Endothelial cell (in vitro differentiated cells): ENCODE results near the gene CIBAR2. TPM values are rescaled to one million over a fixed set of nuclear protein-coding genes. Genes with fewer than 3 reads are reported as not detected.
A peak's percentile ranks its signal among the peaks of the same experiment; 100 is the strongest.

Experiments
- DNase-seq: peaks from one replicate; pipeline ENCODE4 v3.0.0; 2021; ENCODE audit warnings: low spot score
- H3K27ac Mint-ChIP-seq: one replicate; pipeline ENCODE4 v1.8.0; 2021; ENCODE audit warnings: mixed read lengths, inconsistent platforms; ENCODE audit not compliant: unreplicated experiment
- H3K27me3 Mint-ChIP-seq: one replicate; pipeline ENCODE4 v1.8.0; 2021; ENCODE audit warnings: mild to moderate bottlenecking, moderate library complexity, mixed read lengths, inconsistent platforms; ENCODE audit not compliant: unreplicated experiment
- H3K36me3 Mint-ChIP-seq: one replicate; pipeline ENCODE4 v1.8.0; 2021; ENCODE audit warnings: mild to moderate bottlenecking, low read depth, mixed read lengths, inconsistent platforms; ENCODE audit not compliant: unreplicated experiment
- H3K4me1 Mint-ChIP-seq: one replicate; pipeline ENCODE4 v1.8.0; 2021; ENCODE audit warnings: mild to moderate bottlenecking, mixed read lengths, inconsistent platforms; ENCODE audit not compliant: unreplicated experiment
- H3K4me3 Mint-ChIP-seq: one replicate; pipeline ENCODE4 v1.8.0; 2021; ENCODE audit warnings: mild to moderate bottlenecking, mixed read lengths, inconsistent platforms; ENCODE audit not compliant: unreplicated experiment
- H3K9me3 Mint-ChIP-seq: one replicate; pipeline ENCODE4 v1.8.0; 2021; ENCODE audit warnings: mixed read lengths, inconsistent platforms; ENCODE audit not compliant: unreplicated experiment
- CTCF ChIP-seq: fragments of 200-600 bp; sonication (generic); IDR thresholded peaks from one replicate; pipeline ENCODE4 v1.5.0; 2021; ENCODE audit warnings: antibody characterized with exemption; ENCODE audit not compliant: unreplicated experiment
- total RNA-seq: library from RNA; stranded (reverse); fragmentation: NEBNext Ultra II Directional; extraction: Animal tissue kit (Norgen Biotek cat#: 25700); gene quantifications from one replicate; pipeline ENCODE4 v1.2.1, GENCODE V29; 2021; ENCODE audit not compliant: unreplicated experiment

Gene CIBAR2
- total RNA-seq, 1 donor from 2014 or later, result not detected

GRCh38 chr16:85157372-85157771, 45.1 kb upstream of the CIBAR2 start:
- DNase-seq, result no peak
- Mint-ChIP-seq H3K9me3 (no peaks in the 10 kb centered on the region), H3K36me3 (peaks cover 11% of the 10 kb centered on the region), H3K27me3 (peaks cover 11% of the 10 kb centered on the region), H3K4me1 (peaks cover 18% of the 10 kb centered on the region), H3K27ac (peak overlapping the region; percentile 2), H3K4me3 (peak overlapping the region; percentile 40)
- TF ChIP-seq CTCF, result no peak

- Mint-ChIP-seq H3K27me3 (peaks cover 11% of the 10 kb centered on the region), H3K36me3 (peaks cover 11% of the 10 kb centered on the region), H3K4me1 (peaks cover 18% of the 10 kb centered on the region), H3K27ac (no peak overlapping the region), H3K9me3 (no peaks in the 10 kb centered on the region), H3K4me3 (peak overlapping the region; percentile 21)
- no peak for DNase-seq
- TF ChIP-seq CTCF, result no peak
Measured at GRCh38 chr16:85156869-85157268, 44.6 kb upstream of the CIBAR2 start.

GRCh38 chr16:85156440-85156839, 44.2 kb upstream of the CIBAR2 start:
- Mint-ChIP-seq H3K27me3 (peaks cover 9% of the 10 kb centered on the region), H3K27ac (no peak overlapping the region), H3K4me1 (peaks cover 18% of the 10 kb centered on the region), H3K36me3 (peaks cover 11% of the 10 kb centered on the region), H3K9me3 (no peaks in the 10 kb centered on the region), H3K4me3 (peak overlapping the region; percentile 21)
- no peak for DNase-seq
- TF ChIP-seq CTCF, result no peak

DNA sequence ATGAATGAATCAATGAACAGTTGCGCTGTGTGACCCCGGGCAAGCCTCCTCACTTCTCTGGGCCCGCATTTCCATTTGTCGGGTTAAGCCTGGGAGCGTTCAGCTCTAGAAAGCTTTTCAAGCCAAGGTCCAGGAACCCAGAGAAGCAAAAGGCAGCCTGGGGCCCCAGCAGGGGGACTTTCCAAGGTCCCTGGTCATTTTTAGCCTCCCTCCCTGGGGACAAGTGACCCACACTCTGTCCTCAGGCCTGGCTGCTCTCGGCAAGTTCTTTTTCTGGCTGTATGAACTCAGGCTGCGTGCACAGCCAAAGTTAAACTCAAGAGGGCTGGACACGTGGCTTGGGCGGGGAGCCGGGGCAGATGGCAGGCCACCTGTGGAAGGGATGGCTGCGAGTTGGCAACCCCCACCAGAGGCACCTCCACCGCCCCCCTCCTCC, 41.4 kb upstream of the CIBAR2 start:
- Mint-ChIP-seq H3K9me3 (no peaks in the 10 kb centered on the region), H3K4me1 (peaks cover 28% of the 10 kb centered on the region), H3K27me3 (peaks cover 9% of the 10 kb centered on the region), H3K36me3 (peaks cover 11% of the 10 kb centered on the region), H3K27ac (no peak overlapping the region), H3K4me3 (no peak overlapping the region)
- no peak for TF ChIP-seq CTCF
- DNase-seq, result no peak

- Mint-ChIP-seq H3K4me3 (no peak overlapping the region), H3K9me3 (no peaks in the 10 kb centered on the region), H3K27me3 (peaks cover 11% of the 10 kb centered on the region), H3K27ac (no peak overlapping the region), H3K36me3 (peaks cover 11% of the 10 kb centered on the region), H3K4me1 (peaks cover 25% of the 10 kb centered on the region)
- no peak for DNase-seq
- no peak for TF ChIP-seq CTCF
Measured at GRCh38 chr16:85153046-85153445, 40.8 kb upstream of the CIBAR2 start.
